ENCODE data around the gene SUSD5.
"Not testable (repeated sequence)": the region's sequence is repeated elsewhere in the genome, so short reads cannot be mapped to it uniquely, and the experiment has no call there.

The SUSD5 gene

GRCh38 chr3:33146791-33147445 lies 71.7 kb downstream of the SUSD5 start:
- DNase-seq, result no peak

GRCh38 chr3:33145901-33146580 lies 72.6 kb downstream of the SUSD5 start:
- no peak for DNase-seq

GRCh38 chr3:33145221-33145900 lies 73.2 kb downstream of the SUSD5 start:
- DNase-seq, result no peak

GRCh38 chr3:33144433-33144832 lies 74.2 kb downstream of the SUSD5 start:
- no peak for DNase-seq

GRCh38 chr3:33141006-33141405 lies 77.6 kb downstream of the SUSD5 start:
- DNase-seq, result no peak

GRCh38 chr3:33139996-33140395 lies 78.6 kb downstream of the SUSD5 start:
- DNase-seq, result no peak

- DNase-seq, result not testable (repeated sequence)
Measured at GRCh38 chr3:33139006-33139623, 79.5 kb downstream of the SUSD5 start.

- no peak for DNase-seq
Measured at GRCh38 chr3:33137691-33138090, 80.9 kb downstream of the SUSD5 start.

- no peak for DNase-seq
Measured at GRCh38 chr3:33134026-33134625, 84.5 kb downstream of the SUSD5 start.

GRCh38 chr3:33132019-33132360 lies 86.6 kb downstream of the SUSD5 start:
- no peak for DNase-seq

GRCh38 chr3:33131331-33132018 lies 87.1 kb downstream of the SUSD5 start:
- peak; percentile 51 to 66 for DNase-seq

GRCh38 chr3:33130144-33130543 lies 88.5 kb downstream of the SUSD5 start:
- no peak for DNase-seq

GRCh38 chr3:33128706-33129105 lies 89.9 kb downstream of the SUSD5 start:
- no peak for DNase-seq

- DNase-seq, result no peak
Measured at GRCh38 chr3:33125840-33126239, 92.8 kb downstream of the SUSD5 start.

GRCh38 chr3:33124638-33125037 lies 94.0 kb downstream of the SUSD5 start:
- DNase-seq, result no peak

- DNase-seq, result no peak
Measured at GRCh38 chr3:33122991-33123390, 95.6 kb downstream of the SUSD5 start.

GRCh38 chr3:33119891-33120290 lies 98.7 kb downstream of the SUSD5 start:
- no peak for DNase-seq

- DNase-seq, result no peak
Measured at GRCh38 chr3:33117461-33117860, 101.1 kb downstream of the SUSD5 start.

GRCh38 chr3:33115024-33115768 lies 103.4 kb downstream of the SUSD5 start:
- no peak for DNase-seq

- no peak for DNase-seq
Measured at GRCh38 chr3:33114622-33115023, 104.0 kb downstream of the SUSD5 start.

- peak; percentile 40 to 57 for DNase-seq
Measured at GRCh38 chr3:33113772-33114621, 104.6 kb downstream of the SUSD5 start, which contains the start of gene CRTAP. Gene CRTAP (plus strand): TSS chr3:33114014. CDS start chr3:33114078, 64 bp downstream.
